ENCODE data around the gene WLS. TPM values are rescaled to one million over a fixed set of nuclear protein-coding genes. Genes with fewer than 3 reads are reported as not detected.

The WLS gene
- total RNA-seq = 39.2 and 55.0 TPM in 2 replicates

GRCh38 chr1:68232289-68233148 lies at the start of gene WLS:
Gene WLS (minus strand): TSS chr1:68232523. CDS start chr1:68232299, 224 bp downstream.
- peak within 1 kb of the TSS; percentile 61 for H3K4me3 ChIP-seq (ENCODE audit: low read depth, low read length)
- H3K36me3 ChIP-seq (ENCODE audit: control insufficient read depth, insufficient read depth, low read length) = no peaks in the 10 kb centered on the region
- H3K27me3 ChIP-seq (ENCODE audit: control insufficient read depth, insufficient read depth, low read length) = no peaks in the 10 kb centered on the region
- no peak for DNase-seq (ENCODE audit: low read depth)
- TF ChIP-seq, protein P1, sequence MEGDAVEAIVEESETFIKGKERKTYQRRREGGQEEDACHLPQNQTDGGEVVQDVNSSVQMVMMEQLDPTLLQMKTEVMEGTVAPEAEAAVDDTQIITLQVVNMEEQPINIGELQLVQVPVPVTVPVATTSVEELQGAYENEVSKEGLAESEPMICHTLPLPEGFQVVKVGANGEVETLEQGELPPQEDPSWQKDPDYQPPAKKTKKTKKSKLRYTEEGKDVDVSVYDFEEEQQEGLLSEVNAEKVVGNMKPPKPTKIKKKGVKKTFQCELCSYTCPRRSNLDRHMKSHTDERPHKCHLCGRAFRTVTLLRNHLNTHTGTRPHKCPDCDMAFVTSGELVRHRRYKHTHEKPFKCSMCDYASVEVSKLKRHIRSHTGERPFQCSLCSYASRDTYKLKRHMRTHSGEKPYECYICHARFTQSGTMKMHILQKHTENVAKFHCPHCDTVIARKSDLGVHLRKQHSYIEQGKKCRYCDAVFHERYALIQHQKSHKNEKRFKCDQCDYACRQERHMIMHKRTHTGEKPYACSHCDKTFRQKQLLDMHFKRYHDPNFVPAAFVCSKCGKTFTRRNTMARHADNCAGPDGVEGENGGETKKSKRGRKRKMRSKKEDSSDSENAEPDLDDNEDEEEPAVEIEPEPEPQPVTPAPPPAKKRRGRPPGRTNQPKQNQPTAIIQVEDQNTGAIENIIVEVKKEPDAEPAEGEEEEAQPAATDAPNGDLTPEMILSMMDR (IDR thresholded peaks at IDR 0.05; ENCODE audit: insufficient read depth, low read length, poor library complexity, severe bottlenecking) = no peak

GRCh38 chr1:68280286-68280685 lies 48.0 kb upstream of the WLS start:
- no peak for DNase-seq (ENCODE audit: low read depth)
- Histone ChIP-seq H3K36me3 (ENCODE audit: control insufficient read depth, insufficient read depth, low read length) (no peaks in the 10 kb centered on the region), H3K27me3 (ENCODE audit: control insufficient read depth, insufficient read depth, low read length) (no peaks in the 10 kb centered on the region), H3K4me3 (ENCODE audit: low read depth, low read length) (no peak overlapping the region)
- TF ChIP-seq, protein P1 (IDR thresholded peaks at IDR 0.05; ENCODE audit: insufficient read depth, low read length, poor library complexity, severe bottlenecking) = no peak

- TF ChIP-seq, protein P1 (IDR thresholded peaks at IDR 0.05; ENCODE audit: insufficient read depth, low read length, poor library complexity, severe bottlenecking) = no peak
These were observed 47.5 kb upstream of the WLS start for GRCh38 chr1:68279846-68280245.

DNA sequence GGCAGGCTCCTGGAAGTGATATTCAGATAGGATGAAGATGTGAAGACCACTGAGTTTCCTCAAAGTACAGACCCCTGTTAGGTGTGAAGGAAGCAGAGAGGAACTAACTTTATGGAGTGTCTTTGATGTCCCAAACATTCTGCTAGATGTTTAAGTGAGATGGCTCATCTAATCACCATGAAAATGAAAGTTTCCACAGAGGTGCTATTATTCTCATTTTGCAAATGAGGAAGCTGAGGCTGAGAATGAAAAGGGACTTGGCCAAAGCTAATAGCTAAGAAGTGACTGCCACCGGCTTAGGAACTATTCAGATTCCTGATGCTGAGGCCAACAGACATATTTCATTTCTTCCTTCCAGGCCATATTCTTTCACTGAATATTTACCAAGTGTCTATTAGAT lies 45.9 kb upstream of the WLS start:
- no peaks in the 10 kb centered on the region for H3K27me3 ChIP-seq (ENCODE audit: control insufficient read depth, insufficient read depth, low read length)
- H3K36me3 ChIP-seq (ENCODE audit: control insufficient read depth, insufficient read depth, low read length) = no peaks in the 10 kb centered on the region
- H3K4me3 ChIP-seq (ENCODE audit: low read depth, low read length) = no peak overlapping the region
- TF ChIP-seq, protein P1 (IDR thresholded peaks at IDR 0.05; ENCODE audit: insufficient read depth, low read length, poor library complexity, severe bottlenecking) = no peak
- DNase-seq (ENCODE audit: low read depth) = no peak

More at GRCh38 chr1:68279846-68280245, 47.5 kb upstream of the WLS start:
- Histone ChIP-seq H3K27me3 (ENCODE audit: control insufficient read depth, insufficient read depth, low read length) (no peaks in the 10 kb centered on the region), H3K4me3 (ENCODE audit: low read depth, low read length) (no peak overlapping the region), H3K36me3 (ENCODE audit: control insufficient read depth, insufficient read depth, low read length) (no peaks in the 10 kb centered on the region)
- no peak for DNase-seq (ENCODE audit: low read depth)

DNA sequence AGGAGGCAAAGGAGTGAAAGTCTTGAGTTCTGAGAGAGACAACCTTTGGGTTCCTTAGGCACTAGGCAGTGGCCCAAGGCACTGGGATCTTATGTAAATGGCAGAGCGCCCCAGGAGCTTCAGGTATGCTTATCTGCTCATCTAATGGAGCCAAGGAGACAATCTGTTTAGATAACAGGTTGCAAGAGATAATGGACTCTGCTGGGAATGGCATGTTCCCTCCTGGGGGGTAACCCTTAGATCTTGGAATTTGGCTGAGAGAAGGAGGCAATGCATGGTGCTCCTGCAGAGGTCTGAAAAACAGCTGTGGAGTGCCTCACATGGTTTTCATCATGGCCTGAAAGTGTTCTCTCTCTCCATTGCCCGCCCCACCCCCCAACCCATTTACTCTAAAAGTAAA lies 44.1 kb upstream of the WLS start:
- Histone ChIP-seq H3K4me3 (ENCODE audit: low read depth, low read length) (no peak overlapping the region), H3K36me3 (ENCODE audit: control insufficient read depth, insufficient read depth, low read length) (no peaks in the 10 kb centered on the region), H3K27me3 (ENCODE audit: control insufficient read depth, insufficient read depth, low read length) (no peaks in the 10 kb centered on the region)
- no peak for DNase-seq (ENCODE audit: low read depth)
- TF ChIP-seq, protein P1 (IDR thresholded peaks at IDR 0.05; ENCODE audit: insufficient read depth, low read length, poor library complexity, severe bottlenecking) = no peak
